HepG2 (cell line): ENCODE data around the gene LLGL1. TPM values are rescaled to one million over a fixed set of nuclear protein-coding genes. Genes with fewer than 3 reads are reported as not detected.

Experiments used
- ATAC-seq: fragments of 200-7000 bp; cut with Tn5 transposase; 3 replicates; pipeline ENCODE4 v1.9.1; 2020; ENCODE audit warnings: mild to moderate bottlenecking, moderate library complexity
- BruUV-seq: library from RNA; stranded (reverse); fragments of 400-500 nt; replicated peaks from 2 replicates; lab custom pipeline; 2021; lab: Mats Ljungman, UMichigan
- CTCF ChIA-PET: fragments of 300-600 bp; formaldehyde crosslinking; extraction: SDS; loops from one replicate; lab custom pipeline; 2021; ENCODE audit warnings: low total read pairs, inconsistent platforms, low intra/inter-chr PET ratio; lab: Yijun Ruan, JAX
- POLR2A ChIA-PET: fragments of 350-600 bp; sonication (Branson Sonifier 250); formaldehyde crosslinking; loops from one replicate; lab custom pipeline; 2020; ENCODE audit warnings: antibody characterized with exemption, inconsistent platforms; lab: Yijun Ruan, JAX
- DNase-seq: peaks from one replicate; pipeline ENCODE4 v3.0.0-alpha.2; 2015; ENCODE audit warnings: low spot score
- FAIRE-seq: peaks from 3 replicates; lab custom pipeline; 2011; peaks lifted over from hg19 to GRCh38; lab: Jason Lieb, UNC
- H2AFZ ChIP-seq: one replicate; pipeline ENCODE4 v1.6.1; 2011; ENCODE audit warnings: low read length, inconsistent platforms
- H3K27ac ChIP-seq: fragments of 300-600 bp; 3 replicates; pipeline ENCODE4 v1.8.0; 2011; ENCODE audit warnings: mixed run types, mild to moderate bottlenecking, mixed read lengths, low read length, inconsistent platforms; ENCODE audit not compliant: insufficient read depth; ENCODE audit errors: extremely low read length
- H3K27me3 ChIP-seq, 2 experiments: fragments of 200-600 bp in 1 of 2; 2 replicates in 1 of 2; 3 replicates in 1 of 2; pipeline versions ENCODE4 v1.6.0 to v1.8.0; 2011; ENCODE audit warnings: low read length in 2 of 2, mild to moderate bottlenecking in 2 of 2, moderate library complexity in 2 of 2, inconsistent platforms in 1 of 2; ENCODE audit not compliant: insufficient read depth in 2 of 2, control insufficient read depth in 1 of 2
- H3K36me3 ChIP-seq, 2 experiments: fragments of 200-600 bp in 1 of 2; replicated peaks in 1 of 2; 2 replicates in 1 of 2; 3 replicates in 1 of 2; pipeline versions ENCODE4 v1.5.1 to v1.8.0; 2011; ENCODE audit warnings: low read length in 2 of 2, inconsistent platforms in 1 of 2; ENCODE audit not compliant: insufficient read depth in 2 of 2, control insufficient read depth in 1 of 2
- H3K4me1 ChIP-seq: 2 replicates; pipeline ENCODE4 v1.5.1; 2012; ENCODE audit warnings: low read length, inconsistent platforms; ENCODE audit not compliant: insufficient read depth
- H3K4me2 ChIP-seq: 2 replicates; pipeline ENCODE4 v1.6.0; 2011; ENCODE audit warnings: low read depth, low read length, inconsistent platforms
- H3K4me3 ChIP-seq, 3 experiments: fragments of 200-600 bp in 1 of 3; sonication (generic), shearing (Covaris generic) in 1 of 3; replicated peaks in 1 of 3; 2 replicates each; pipeline ENCODE4 v1.5.1; 2011 to 2016; ENCODE audit warnings: low read length in 3 of 3, inconsistent platforms in 2 of 3, low read depth in 2 of 3, mild to moderate bottlenecking in 2 of 3, control low read depth in 1 of 3, mixed read lengths in 1 of 3; ENCODE audit not compliant: insufficient read depth in 1 of 3
- H3K79me2 ChIP-seq: one replicate; pipeline ENCODE4 v1.6.1; 2011; ENCODE audit warnings: low read length, inconsistent platforms; ENCODE audit not compliant: insufficient read depth
- H3K9ac ChIP-seq: 2 replicates; pipeline ENCODE4 v1.6.0; 2011; ENCODE audit warnings: mild to moderate bottlenecking, low read depth, low read length, inconsistent platforms; ENCODE audit not compliant: insufficient read depth
- H3K9me3 ChIP-seq: 2 replicates; pipeline ENCODE4 v1.5.1; 2012; ENCODE audit warnings: mild to moderate bottlenecking, low read length
- H4K20me1 ChIP-seq: 2 replicates; pipeline ENCODE4 v1.6.0; 2011; ENCODE audit warnings: inconsistent platforms, mild to moderate bottlenecking, low read length, moderate library complexity; ENCODE audit not compliant: insufficient read depth
- ATF7 ChIP-seq, 2 experiments: fragments of 450-650 bp in 1 of 2; sonication (generic) in 1 of 2; formaldehyde crosslinking in 1 of 2; IDR thresholded peaks; 2 replicates each; pipeline versions ENCODE4 v1.4.0 to v1.6.1; 2016 to 2020; ENCODE audit warnings: antibody characterized with exemption in 1 of 2, mild to moderate bottlenecking in 1 of 2, missing genetic modification reagents in 1 of 2
- CENPX ChIP-seq: sonication (generic); formaldehyde crosslinking; IDR thresholded peaks from 2 replicates; pipeline ENCODE4 v1.9.0; 2021; ENCODE audit warnings: mild to moderate bottlenecking, missing genetic modification reagents, moderate library complexity
- CTCF ChIP-seq: sonication (generic); formaldehyde crosslinking; IDR thresholded peaks from 2 replicates; pipeline ENCODE4 v1.5.0; 2020; ENCODE audit warnings: mild to moderate bottlenecking, missing genetic modification reagents, moderate library complexity
- GABPB1 ChIP-seq: IDR thresholded peaks from 2 replicates; pipeline ENCODE4 v1.6.1; 2016; ENCODE audit warnings: mild to moderate bottlenecking, missing genetic modification reagents, moderate library complexity, missing compliant biosample characterization
- GLI4 ChIP-seq: sonication (generic); formaldehyde crosslinking; IDR thresholded peaks from 2 replicates; pipeline ENCODE4 v1.5.1; 2020; ENCODE audit warnings: missing genetic modification reagents, mild to moderate bottlenecking, moderate library complexity, borderline replicate concordance
- HDAC6 ChIP-seq: fragments of 200-600 bp; sonication (generic); IDR thresholded peaks from 2 replicates; pipeline ENCODE4 v1.7.0; 2017; ENCODE audit warnings: mild to moderate bottlenecking, antibody characterized with exemption, low read length, low read depth
- HNF4A ChIP-seq: sonication (generic); formaldehyde crosslinking; IDR thresholded peaks from 2 replicates; pipeline ENCODE4 v1.4.0; 2020; ENCODE audit warnings: missing genetic modification reagents
- KAT8 ChIP-seq: IDR thresholded peaks from 2 replicates; pipeline ENCODE4 v1.6.1; 2016; ENCODE audit warnings: missing genetic modification reagents, missing compliant biosample characterization
- NFATC3 ChIP-seq: sonication (generic); formaldehyde crosslinking; IDR thresholded peaks from 2 replicates; pipeline ENCODE4 v1.5.1; 2020; ENCODE audit warnings: mild to moderate bottlenecking, missing genetic modification reagents
- POLR2A ChIP-seq, 2 experiments: IDR thresholded peaks; 2 replicates each; pipeline ENCODE4 v1.6.1; 2011; ENCODE audit warnings: low read depth in 2 of 2, low read length in 2 of 2, mild to moderate bottlenecking in 1 of 2, moderate library complexity in 1 of 2; ENCODE audit not compliant: insufficient read depth in 1 of 2
- RBFOX2 ChIP-seq: fragments of 200-400 bp; formaldehyde crosslinking; IDR thresholded peaks from 2 replicates; pipeline ENCODE4 v1.6.1; 2017; ENCODE audit warnings: low read depth, mild to moderate bottlenecking, low read length
- RBM39 ChIP-seq: fragments of 200-400 bp; formaldehyde crosslinking; IDR thresholded peaks from one replicate; pipeline ENCODE4 v1.6.1; 2018; ENCODE audit warnings: antibody characterized with exemption, mild to moderate bottlenecking, low read depth, low read length; ENCODE audit not compliant: poor library complexity, severe bottlenecking
- TAF1 ChIP-seq: sonication (generic); formaldehyde crosslinking; IDR thresholded peaks from 2 replicates; pipeline ENCODE4 v1.4.0; 2020; ENCODE audit warnings: missing genetic modification reagents
- ZNF382 ChIP-seq: sonication (generic); formaldehyde crosslinking; IDR thresholded peaks from 2 replicates; pipeline ENCODE4 v1.5.0; 2020; ENCODE audit warnings: missing genetic modification reagents, mild to moderate bottlenecking, borderline replicate concordance
- ZNF430 ChIP-seq: sonication (generic); formaldehyde crosslinking; IDR thresholded peaks from 2 replicates; pipeline ENCODE4 v1.9.0; 2021; ENCODE audit warnings: mild to moderate bottlenecking, missing genetic modification reagents
- ZNF713 ChIP-seq: sonication (generic); formaldehyde crosslinking; IDR thresholded peaks from 2 replicates; pipeline ENCODE4 v1.4.0; 2020; ENCODE audit warnings: mild to moderate bottlenecking, missing genetic modification reagents
- WGBS: methylation state at CpG from one replicate; pipeline ENCODE4 v1.1.6; 2017; ENCODE audit warnings: low lambda C conversion rate; 5-methylcytosine and 5-hydroxymethylcytosine counted together
- in situ Hi-C: cut with HindIII; loops from 2 replicates; pipeline ENCODE4 v1.10.0; 2017; ENCODE audit warnings: low pct_unique_long_range_greater_than_20kb; ENCODE audit not compliant: extremely low pct_ligation_motif_present
- intact Hi-C: fragments of 100-400 bp; cut with micrococcal nuclease; formaldehyde crosslinking; loops from one replicate; pipeline ENCODE4 v1.10.0; 2022; ENCODE audit not compliant: unreplicated experiment
- polyA plus RNA-seq, 8 experiments: library from polyadenylated mRNA; depleted of rRNA in 3 of 8; stranded (reverse) in 7 of 8; unstranded in 1 of 8; fragments of >200 nt; fragmentation: Illumina TruSeq in 4 of 8; extraction: Trizol in 4 of 8; gene quantifications; 2 replicates each; pipeline versions ENCODE4 v1.2.1 to v1.2.3, GENCODE V29; 2011 to 2016; ENCODE audit warnings: low read depth in 4 of 8, missing spikeins in 1 of 8, mixed read lengths in 1 of 8; ENCODE audit not compliant: insufficient read depth in 1 of 8
- total RNA-seq, 5 experiments: library from RNA; depleted of rRNA; stranded (reverse); fragments of >200 nt; fragmentation: Illumina TruSeq; extraction: Trizol; gene quantifications; 2 replicates each; pipeline ENCODE4 v1.2.3, GENCODE V29; 2016; ENCODE audit warnings: low read depth in 1 of 5
- TF ChIP-seq, protein P1 (sequence below): IDR thresholded peaks from 2 replicates; pipeline ENCODE4 v1.6.1; 2018; ENCODE audit warnings: missing genetic modification reagents, mild to moderate bottlenecking, missing compliant biosample characterization
- TF ChIP-seq, protein P2 (sequence below), 2 experiments: sonication (generic) in 1 of 2; formaldehyde crosslinking in 1 of 2; IDR thresholded peaks; 2 replicates each; pipeline versions ENCODE4 v1.4.0 to v1.6.1; 2018 to 2020; ENCODE audit warnings: missing genetic modification reagents in 2 of 2, borderline replicate concordance in 1 of 2, low read depth in 1 of 2, mild to moderate bottlenecking in 1 of 2, missing biosample characterization in 1 of 2
- TF ChIP-seq, protein P3 (sequence below): IDR thresholded peaks from 2 replicates; pipeline ENCODE4 v1.6.1; 2016; ENCODE audit warnings: missing compliant biosample characterization, missing genetic modification reagents, borderline replicate concordance

LLGL1 gene
- total and polyA plus RNA-seq, 2 of the 13 experiments (the other 11 are each of a cell fraction or from before 2014, with no cell fraction given) = 15.0 to 15.3 TPM

- no peak overlapping the region for H3K4me3 ChIP-seq
- FAIRE-seq (no peak), ATAC-seq (no peak), DNase-seq (no peak)
- no peak overlapping the region for H2AFZ ChIP-seq
- H3K79me2 ChIP-seq = no peaks in the 10 kb centered on the region
- H3K27ac ChIP-seq = no peak overlapping the region
- no peaks in the 10 kb centered on the region for H3K27me3 ChIP-seq
- H3K4me1 ChIP-seq = no peaks in the 10 kb centered on the region
- H3K36me3 ChIP-seq = peaks cover 22 to 45% of the 10 kb centered on the region in 2 experiments
- no peak overlapping the region for H3K9ac ChIP-seq
- H3K9me3 ChIP-seq = no peaks in the 10 kb centered on the region
- H4K20me1 ChIP-seq = no peaks in the 10 kb centered on the region
- in situ Hi-C loops = no loop called here
- 91% methylated on average over 16 of the region's 21 CpGs for WGBS
- intact Hi-C loops = no loop called here
- CTCF ChIA-PET = no interaction called here
- H3K4me2 ChIP-seq = no peak overlapping the region
- TSS peak; percentile 62 for BruUV-seq
- POLR2A ChIA-PET = no interaction called here
- TF ChIP-seq TAF1 (no peak), HNF4A (CRISPR knock-in tag) (no peak), GABPB1 (no peak), HDAC6 (no peak), ZNF713 (CRISPR knock-in tag) (no peak), KAT8 (CRISPR knock-in tag) (no peak), RBM39 (no peak), CENPX (CRISPR knock-in tag) (no peak), POLR2A (IDR thresholded peaks at IDR 0.05; ENCODE audit: insufficient read depth in 1 of 2, low read depth in 2 of 2, low read length in 2 of 2) (0 out of 4 replicates have a peak, but pooled peaks of 1 of the 2 experiments have one; percentile 20), GLI4 (CRISPR knock-in tag) (no peak), ZNF430 (CRISPR knock-in tag) (no peak), CTCF (CRISPR knock-in tag) (no peak), ATF7 (IDR thresholded peaks at IDR 0.05) (peak; percentile 75), ATF7 (CRISPR knock-in tag; IDR thresholded peaks at IDR 0.05) (no peak), RBFOX2 (peak; percentile 58), NFATC3 (CRISPR knock-in tag) (no peak), ZNF382 (CRISPR knock-in tag) (no peak)
- TF ChIP-seq, protein P1, sequence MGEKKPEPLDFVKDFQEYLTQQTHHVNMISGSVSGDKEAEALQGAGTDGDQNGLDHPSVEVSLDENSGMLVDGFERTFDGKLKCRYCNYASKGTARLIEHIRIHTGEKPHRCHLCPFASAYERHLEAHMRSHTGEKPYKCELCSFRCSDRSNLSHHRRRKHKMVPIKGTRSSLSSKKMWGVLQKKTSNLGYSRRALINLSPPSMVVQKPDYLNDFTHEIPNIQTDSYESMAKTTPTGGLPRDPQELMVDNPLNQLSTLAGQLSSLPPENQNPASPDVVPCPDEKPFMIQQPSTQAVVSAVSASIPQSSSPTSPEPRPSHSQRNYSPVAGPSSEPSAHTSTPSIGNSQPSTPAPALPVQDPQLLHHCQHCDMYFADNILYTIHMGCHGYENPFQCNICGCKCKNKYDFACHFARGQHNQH = no peak
- TF ChIP-seq, protein P2, sequence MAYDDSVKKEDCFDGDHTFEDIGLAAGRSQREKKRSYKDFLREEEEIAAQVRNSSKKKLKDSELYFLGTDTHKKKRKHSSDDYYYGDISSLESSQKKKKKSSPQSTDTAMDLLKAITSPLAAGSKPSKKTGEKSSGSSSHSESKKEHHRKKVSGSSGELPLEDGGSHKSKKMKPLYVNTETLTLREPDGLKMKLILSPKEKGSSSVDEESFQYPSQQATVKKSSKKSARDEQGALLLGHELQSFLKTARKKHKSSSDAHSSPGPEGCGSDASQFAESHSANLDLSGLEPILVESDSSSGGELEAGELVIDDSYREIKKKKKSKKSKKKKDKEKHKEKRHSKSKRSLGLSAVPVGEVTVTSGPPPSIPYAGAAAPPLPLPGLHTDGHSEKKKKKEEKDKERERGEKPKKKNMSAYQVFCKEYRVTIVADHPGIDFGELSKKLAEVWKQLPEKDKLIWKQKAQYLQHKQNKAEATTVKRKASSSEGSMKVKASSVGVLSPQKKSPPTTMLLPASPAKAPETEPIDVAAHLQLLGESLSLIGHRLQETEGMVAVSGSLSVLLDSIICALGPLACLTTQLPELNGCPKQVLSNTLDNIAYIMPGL (CRISPR knock-in tag; IDR thresholded peaks at IDR 0.05; ENCODE audit: borderline replicate concordance in 1 of 2, low read depth in 1 of 2) = no peak
- TF ChIP-seq, protein P3, sequence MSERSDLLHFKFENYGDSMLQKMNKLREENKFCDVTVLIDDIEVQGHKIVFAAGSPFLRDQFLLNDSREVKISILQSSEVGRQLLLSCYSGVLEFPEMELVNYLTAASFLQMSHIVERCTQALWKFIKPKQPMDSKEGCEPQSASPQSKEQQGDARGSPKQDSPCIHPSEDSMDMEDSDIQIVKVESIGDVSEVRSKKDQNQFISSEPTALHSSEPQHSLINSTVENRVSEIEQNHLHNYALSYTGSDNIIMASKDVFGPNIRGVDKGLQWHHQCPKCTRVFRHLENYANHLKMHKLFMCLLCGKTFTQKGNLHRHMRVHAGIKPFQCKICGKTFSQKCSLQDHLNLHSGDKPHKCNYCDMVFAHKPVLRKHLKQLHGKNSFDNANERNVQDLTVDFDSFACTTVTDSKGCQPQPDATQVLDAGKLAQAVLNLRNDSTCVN (CRISPR knock-in tag) = no peak
These were observed 19.8 kb downstream of the LLGL1 start for GRCh38 chr17:18245038-18245776.
